ENCODE data around the gene PRPSAP2.

DNA sequence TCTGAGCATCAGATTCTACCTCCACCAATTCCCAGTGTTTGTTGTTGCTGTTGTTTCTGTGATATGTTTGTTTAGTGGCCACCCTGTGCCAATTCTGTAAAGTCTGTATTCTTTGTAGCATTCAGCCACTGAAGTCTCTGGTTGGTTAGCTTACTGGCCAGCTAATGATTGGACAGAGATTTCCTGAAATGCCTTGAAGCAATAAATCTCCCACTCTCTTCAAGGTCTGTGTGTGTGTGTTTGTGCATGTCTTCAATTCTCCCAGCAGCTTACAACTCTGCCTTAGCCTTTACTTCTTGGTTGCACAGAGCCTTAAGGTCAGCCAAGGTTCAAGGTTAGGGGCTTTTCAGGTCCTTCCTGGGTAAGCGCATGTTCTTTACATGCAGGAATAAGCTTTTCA, 38.2 kb downstream of the PRPSAP2 start:
- TF ChIP-seq GATA2 (IDR thresholded peaks at IDR 0.05; ENCODE audit: low read depth, low read length) (no peak), GATA3 (IDR thresholded peaks at IDR 0.05; ENCODE audit: low read depth, low read length) (no peak)
